ENCODE results near the gene ZNF467.

Gene ZNF467

GRCh38 chr7:149724661-149725425, 48.5 kb downstream of the ZNF467 start:
- no peak for DNase-seq

- DNase-seq, result no peak
Observed at GRCh38 chr7:149723795-149724495, 49.4 kb downstream of the ZNF467 start.

GRCh38 chr7:149723082-149723767, 50.2 kb downstream of the ZNF467 start:
- no peak for DNase-seq

- DNase-seq, result no peak
Observed at GRCh38 chr7:149722356-149722957, 50.9 kb downstream of the ZNF467 start.

- DNase-seq, result no peak
Observed at GRCh38 chr7:149721084-149721601, 52.2 kb downstream of the ZNF467 start.

GRCh38 chr7:149720372-149721083, 52.9 kb downstream of the ZNF467 start:
- DNase-seq, result no peak

- no peak for DNase-seq
Observed at GRCh38 chr7:149719912-149720335, 53.5 kb downstream of the ZNF467 start.

- no peak for DNase-seq
Observed at GRCh38 chr7:149719050-149719899, 54.1 kb downstream of the ZNF467 start.

- no peak for DNase-seq
Observed at GRCh38 chr7:149718730-149719049, 54.7 kb downstream of the ZNF467 start.

- DNase-seq, result no peak
Observed at GRCh38 chr7:149717481-149717880, 55.9 kb downstream of the ZNF467 start.

- no peak for DNase-seq
Observed at GRCh38 chr7:149716932-149717307, 56.5 kb downstream of the ZNF467 start.

- DNase-seq, result no peak
Observed at GRCh38 chr7:149716007-149716931, 57.1 kb downstream of the ZNF467 start.

- no peak for DNase-seq
Observed at GRCh38 chr7:149715476-149715875, 57.9 kb downstream of the ZNF467 start.

GRCh38 chr7:149714910-149715471, 58.4 kb downstream of the ZNF467 start:
- DNase-seq, result no peak

Data from DMS79 (cell line).